Measurements from ENCODE around the gene MCM9. TPM values are rescaled to one million over a fixed set of nuclear protein-coding genes. Genes with fewer than 3 reads are reported as not detected.

Gene MCM9
- total and polyA plus RNA-seq, 2 of the 4 experiments (the other 2 are of a cell fraction): 3.5 to 7.2 TPM

DNA sequence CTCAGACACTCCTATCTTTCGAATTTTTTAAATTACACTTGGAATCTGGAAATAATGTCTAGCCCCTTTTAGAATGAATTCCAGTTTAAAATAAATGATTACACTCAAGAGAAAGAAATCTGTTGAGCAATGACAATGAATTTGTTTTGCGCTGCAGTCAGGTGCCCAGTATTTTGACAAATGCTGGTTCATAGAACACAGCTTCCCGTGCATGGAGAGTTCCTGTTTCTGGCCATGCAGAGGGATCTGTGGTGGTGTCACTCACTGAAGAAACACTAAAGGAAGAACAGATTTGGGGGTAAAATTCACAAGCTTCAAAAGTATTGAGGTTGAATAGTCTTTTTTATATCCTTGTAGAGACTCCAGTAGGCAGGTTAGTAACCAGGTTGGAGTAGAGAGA lies 170.2 kb downstream of the MCM9 start:
- no peak overlapping the region for H2BK20ac ChIP-seq (ENCODE audit: low read depth, low read length)
- H3K56ac ChIP-seq (ENCODE audit: extremely low read depth, insufficient read depth, low read length): no peak overlapping the region
- no peak overlapping the region for H4K8ac ChIP-seq (ENCODE audit: low read depth in 2 of 2, low read length in 2 of 2)
- H3K4me2 ChIP-seq (ENCODE audit: low read depth, low read length): no peak overlapping the region
- no peak overlapping the region for H2BK15ac ChIP-seq (ENCODE audit: low read depth, low read length)
- H2BK120ac ChIP-seq (ENCODE audit: low read depth, low read length): no peak overlapping the region
- no peak overlapping the region for H3K4me3 ChIP-seq (ENCODE audit: insufficient read depth, low read depth, low read length)
- DNase-seq (no peak), ATAC-seq (ENCODE audit: low read depth) (no peak)
- no peaks in the 10 kb centered on the region for H3K4me1 ChIP-seq (ENCODE audit: control insufficient read depth, insufficient read depth, low read length)
- no peak overlapping the region for H3K18ac ChIP-seq (ENCODE audit: low read depth, low read length)
- no peak overlapping the region for H4K5ac ChIP-seq (ENCODE audit: low read depth, low read length)
- H2AK5ac ChIP-seq (ENCODE audit: low read depth, low read length): no peak overlapping the region
- 88% methylated on average over 2 of the region's 3 CpGs; no CpG with 5 or more reads in 1 of the 2 experiments for WGBS, 2 experiments (ENCODE audit: extremely low coverage in 2 of 2, insufficient read length in 1 of 2)
- H3K14ac ChIP-seq (replicated peaks; ENCODE audit: low read depth, low read length): no peak overlapping the region
- in situ Hi-C loops (cut with MboI; ENCODE audit: low sequenced_read_pairs) (no loop called here), intact Hi-C loops (cut with micrococcal nuclease) (no loop called here), dilution Hi-C loops (cut with HindIII; ENCODE audit: low sequenced_read_pairs, unreplicated experiment) (no loop called here)
- BruUV-seq (replicated peaks): no TSS peak
- no peak overlapping the region for H2BK5ac ChIP-seq (ENCODE audit: low read depth, low read length, poor library complexity, severe bottlenecking)
- CTCF ChIA-PET: interaction anchor here (0.6 kb wide), 1 partner anchor 52 kb away, joined by 4 read pairs; no protein-coding TSS in a partner anchor
- H3K36me3 ChIP-seq (ENCODE audit: control insufficient read depth, insufficient read depth, low read length): no peaks in the 10 kb centered on the region
- no peak overlapping the region for H2AK9ac ChIP-seq (replicated peaks; ENCODE audit: low read depth, low read length, poor library complexity)
- H3K9ac ChIP-seq (ENCODE audit: low read depth, low read length): no peak overlapping the region
- POLR2A ChIA-PET (ENCODE audit: unreplicated experiment): no interaction called here
- no peak overlapping the region for H4K91ac ChIP-seq (ENCODE audit: insufficient read depth, low read depth, low read length)
- no peak overlapping the region for H2AFZ ChIP-seq (replicated peaks; ENCODE audit: low read length, poor library complexity)
- H3K27me3 ChIP-seq (ENCODE audit: control insufficient read depth, insufficient read depth, low read length): no peaks in the 10 kb centered on the region
- H4K20me1 ChIP-seq (ENCODE audit: insufficient read depth, low read length): no peaks in the 10 kb centered on the region
- H3K4ac ChIP-seq (ENCODE audit: low read depth, low read length): no peak overlapping the region
- H3K9me3 ChIP-seq (ENCODE audit: control insufficient read depth, insufficient read depth, low read length): no peaks in the 10 kb centered on the region
- TF ChIP-seq SMC3 (IDR thresholded peaks at IDR 0.05; ENCODE audit: low read depth, low read length): no peak
- TF ChIP-seq RAD21 (IDR thresholded peaks at IDR 0.05; ENCODE audit: low read length): no peak
- TF ChIP-seq, protein P1, sequence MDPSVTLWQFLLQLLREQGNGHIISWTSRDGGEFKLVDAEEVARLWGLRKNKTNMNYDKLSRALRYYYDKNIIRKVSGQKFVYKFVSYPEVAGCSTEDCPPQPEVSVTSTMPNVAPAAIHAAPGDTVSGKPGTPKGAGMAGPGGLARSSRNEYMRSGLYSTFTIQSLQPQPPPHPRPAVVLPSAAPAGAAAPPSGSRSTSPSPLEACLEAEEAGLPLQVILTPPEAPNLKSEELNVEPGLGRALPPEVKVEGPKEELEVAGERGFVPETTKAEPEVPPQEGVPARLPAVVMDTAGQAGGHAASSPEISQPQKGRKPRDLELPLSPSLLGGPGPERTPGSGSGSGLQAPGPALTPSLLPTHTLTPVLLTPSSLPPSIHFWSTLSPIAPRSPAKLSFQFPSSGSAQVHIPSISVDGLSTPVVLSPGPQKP (IDR thresholded peaks at IDR 0.05; ENCODE audit: borderline replicate concordance, low read depth, low read length): no peak
- TF ChIP-seq MAFK (IDR thresholded peaks at IDR 0.05; ENCODE audit: low read depth, low read length): no peak
- no peak for TF ChIP-seq RFX5 (IDR thresholded peaks at IDR 0.05; ENCODE audit: low read depth, low read length)
- no peak for TF ChIP-seq MXI1 (IDR thresholded peaks at IDR 0.05; ENCODE audit: borderline replicate concordance, low read depth, low read length)
- TF ChIP-seq CHD1 (IDR thresholded peaks at IDR 0.05; ENCODE audit: low read depth, low read length): no peak
- TF ChIP-seq POLR2A (IDR thresholded peaks at IDR 0.05; ENCODE audit: low read depth, low read length): no peak
- no peak for TF ChIP-seq RCOR1 (IDR thresholded peaks at IDR 0.05; ENCODE audit: insufficient replicate concordance, low read length)
- no peak for TF ChIP-seq NFE2L2 (IDR thresholded peaks at IDR 0.05; ENCODE audit: low read depth, low read length)
- TF ChIP-seq, protein P2, sequence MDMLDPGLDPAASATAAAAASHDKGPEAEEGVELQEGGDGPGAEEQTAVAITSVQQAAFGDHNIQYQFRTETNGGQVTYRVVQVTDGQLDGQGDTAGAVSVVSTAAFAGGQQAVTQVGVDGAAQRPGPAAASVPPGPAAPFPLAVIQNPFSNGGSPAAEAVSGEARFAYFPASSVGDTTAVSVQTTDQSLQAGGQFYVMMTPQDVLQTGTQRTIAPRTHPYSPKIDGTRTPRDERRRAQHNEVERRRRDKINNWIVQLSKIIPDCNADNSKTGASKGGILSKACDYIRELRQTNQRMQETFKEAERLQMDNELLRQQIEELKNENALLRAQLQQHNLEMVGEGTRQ (IDR thresholded peaks at IDR 0.05; ENCODE audit: low read depth, low read length): no peak
- TF ChIP-seq, protein P3, sequence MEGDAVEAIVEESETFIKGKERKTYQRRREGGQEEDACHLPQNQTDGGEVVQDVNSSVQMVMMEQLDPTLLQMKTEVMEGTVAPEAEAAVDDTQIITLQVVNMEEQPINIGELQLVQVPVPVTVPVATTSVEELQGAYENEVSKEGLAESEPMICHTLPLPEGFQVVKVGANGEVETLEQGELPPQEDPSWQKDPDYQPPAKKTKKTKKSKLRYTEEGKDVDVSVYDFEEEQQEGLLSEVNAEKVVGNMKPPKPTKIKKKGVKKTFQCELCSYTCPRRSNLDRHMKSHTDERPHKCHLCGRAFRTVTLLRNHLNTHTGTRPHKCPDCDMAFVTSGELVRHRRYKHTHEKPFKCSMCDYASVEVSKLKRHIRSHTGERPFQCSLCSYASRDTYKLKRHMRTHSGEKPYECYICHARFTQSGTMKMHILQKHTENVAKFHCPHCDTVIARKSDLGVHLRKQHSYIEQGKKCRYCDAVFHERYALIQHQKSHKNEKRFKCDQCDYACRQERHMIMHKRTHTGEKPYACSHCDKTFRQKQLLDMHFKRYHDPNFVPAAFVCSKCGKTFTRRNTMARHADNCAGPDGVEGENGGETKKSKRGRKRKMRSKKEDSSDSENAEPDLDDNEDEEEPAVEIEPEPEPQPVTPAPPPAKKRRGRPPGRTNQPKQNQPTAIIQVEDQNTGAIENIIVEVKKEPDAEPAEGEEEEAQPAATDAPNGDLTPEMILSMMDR (conservative IDR thresholded peaks at IDR 0.05; ENCODE audit: low read depth, low read length): no peak
- no peak for TF ChIP-seq MAZ (IDR thresholded peaks at IDR 0.05; ENCODE audit: borderline replicate concordance, low read depth, low read length)
- no peak for TF ChIP-seq FOS (IDR thresholded peaks at IDR 0.05; ENCODE audit: low read depth, low read length)
- TF ChIP-seq CEBPB (IDR thresholded peaks at IDR 0.05; ENCODE audit: low read depth, low read length): no peak
- H3K23ac ChIP-seq (ENCODE audit: low read depth, low read length): no peak overlapping the region
- H3K9me1 ChIP-seq (ENCODE audit: insufficient read depth, low read length): no peaks in the 10 kb centered on the region
- no peaks in the 10 kb centered on the region for H3K79me1 ChIP-seq (ENCODE audit: low read depth in 1 of 2, low read length in 2 of 2)
- H3K27ac ChIP-seq (ENCODE audit: insufficient read depth, low read length): no peak overlapping the region

Data from IMR-90 (cell line).